H9 (cell line): Measurements from ENCODE around the gene CCL26. TPM values are rescaled to one million over a fixed set of nuclear protein-coding genes. Genes with fewer than 3 reads are reported as not detected.

Experiments
- DNase-seq: peaks from one replicate; pipeline ENCODE4 v3.0.0-alpha.2; 2017
- H2AFZ ChIP-seq: one replicate; pipeline ENCODE4 v1.6.1; 2013; ENCODE audit warnings: mild to moderate bottlenecking, low read length, control low read depth, moderate library complexity
- H2AK5ac ChIP-seq: 2 replicates; pipeline ENCODE4 v1.6.1; 2013; ENCODE audit warnings: low read length, control low read depth, mixed read lengths; ENCODE audit not compliant: insufficient read length
- H2BK120ac ChIP-seq: one replicate; pipeline ENCODE4 v1.6.1; 2013; ENCODE audit warnings: low read depth, mild to moderate bottlenecking, low read length, control low read depth, inconsistent platforms; ENCODE audit not compliant: poor library complexity, severe bottlenecking
- H2BK12ac ChIP-seq: 2 replicates; pipeline ENCODE4 v1.6.1; 2013; ENCODE audit warnings: low read length, control low read depth, mixed read lengths, low read depth; ENCODE audit not compliant: insufficient read length
- H2BK15ac ChIP-seq: 2 replicates; pipeline ENCODE4 v1.6.1; 2013; ENCODE audit warnings: low read depth, low read length, control low read depth
- H2BK20ac ChIP-seq: one replicate; pipeline ENCODE4 v1.6.1; 2013; ENCODE audit warnings: low read depth, mild to moderate bottlenecking, low read length, control low read depth, inconsistent platforms; ENCODE audit not compliant: poor library complexity, severe bottlenecking
- H2BK5ac ChIP-seq: 2 replicates; pipeline ENCODE4 v1.6.1; 2013; ENCODE audit warnings: low read length, control low read depth, mixed read lengths; ENCODE audit not compliant: insufficient read length
- H3K14ac ChIP-seq: 2 replicates; pipeline ENCODE4 v1.6.1; 2013; ENCODE audit warnings: low read length, control low read depth; ENCODE audit not compliant: insufficient read depth
- H3K18ac ChIP-seq: 2 replicates; pipeline ENCODE4 v1.6.1; 2013; ENCODE audit warnings: low read depth, mild to moderate bottlenecking, mixed read lengths, low read length, control low read depth; ENCODE audit not compliant: insufficient read length
- H3K23ac ChIP-seq: 2 replicates; pipeline ENCODE4 v1.6.1; 2013; ENCODE audit warnings: low read length, control low read depth, mixed read lengths, low read depth; ENCODE audit not compliant: insufficient read length
- H3K23me2 ChIP-seq: 2 replicates; pipeline ENCODE4 v1.6.1; 2013; ENCODE audit warnings: low read depth, mild to moderate bottlenecking, mixed read lengths, low read length, control low read depth; ENCODE audit not compliant: insufficient read length, poor library complexity, severe bottlenecking
- H3K27ac ChIP-seq: 2 replicates; pipeline ENCODE4 v1.5.1; 2013; ENCODE audit warnings: low read length, control low read depth, mixed read lengths, low read depth; ENCODE audit not compliant: insufficient read length
- H3K27me3 ChIP-seq: 2 replicates; pipeline ENCODE4 v1.6.1; 2013; ENCODE audit warnings: low read length, control low read depth, inconsistent platforms; ENCODE audit not compliant: insufficient read depth
- H3K4ac ChIP-seq: 2 replicates; pipeline ENCODE4 v1.6.1; 2013; ENCODE audit warnings: low read depth, mild to moderate bottlenecking, control low read depth, inconsistent platforms, low read length, moderate library complexity
- H3K4me1 ChIP-seq: 2 replicates; pipeline ENCODE4 v1.6.1; 2013; ENCODE audit warnings: low read length, control low read depth, inconsistent platforms; ENCODE audit not compliant: insufficient read depth
- H3K4me2 ChIP-seq: 2 replicates; pipeline ENCODE4 v1.6.1; 2013; ENCODE audit warnings: low read length, control low read depth, mixed read lengths; ENCODE audit not compliant: insufficient read length, insufficient read depth
- H3K56ac ChIP-seq: 2 replicates; pipeline ENCODE4 v1.6.1; 2013; ENCODE audit warnings: low read depth, mild to moderate bottlenecking, mixed read lengths, low read length, control low read depth; ENCODE audit not compliant: insufficient read length
- H3K79me1 ChIP-seq: 2 replicates; pipeline ENCODE4 v1.6.1; 2013; ENCODE audit warnings: low read depth, mild to moderate bottlenecking, moderate library complexity, low read length, control low read depth, inconsistent platforms; ENCODE audit not compliant: insufficient read depth, poor library complexity, severe bottlenecking
- H3K79me2 ChIP-seq: 2 replicates; pipeline ENCODE4 v1.6.1; 2013; ENCODE audit warnings: low read length, control low read depth, inconsistent platforms; ENCODE audit not compliant: insufficient read depth
- H3K9ac ChIP-seq: 2 replicates; pipeline ENCODE4 v1.6.1; 2013; ENCODE audit warnings: low read length, control low read depth, mixed read lengths; ENCODE audit not compliant: insufficient read length; ENCODE audit errors: extremely low read depth
- H3K9me3 ChIP-seq: one replicate; pipeline ENCODE4 v1.6.1; 2013; ENCODE audit warnings: low read depth, low read length, inconsistent platforms; ENCODE audit not compliant: control insufficient read depth
- H3T11ph ChIP-seq: one replicate; pipeline ENCODE4 v1.6.1; 2013; ENCODE audit warnings: mild to moderate bottlenecking, low read length, control low read depth, inconsistent platforms
- H4K20me1 ChIP-seq: one replicate; pipeline ENCODE4 v1.6.1; 2013; ENCODE audit not compliant: control insufficient read depth, insufficient read length, insufficient read depth
- H4K5ac ChIP-seq: 2 replicates; pipeline ENCODE4 v1.6.1; 2013; ENCODE audit warnings: low read depth, mild to moderate bottlenecking, mixed read lengths, low read length, control low read depth; ENCODE audit not compliant: insufficient read length
- H4K8ac ChIP-seq: replicated peaks from 2 replicates; pipeline ENCODE4 v1.6.1; 2013; ENCODE audit warnings: low read length, control low read depth, mixed read lengths, low read depth; ENCODE audit not compliant: insufficient read length
- H4K91ac ChIP-seq: 2 replicates; pipeline ENCODE4 v1.6.1; 2013; ENCODE audit warnings: low read depth, mild to moderate bottlenecking, moderate library complexity, mixed read lengths, low read length, control low read depth; ENCODE audit not compliant: insufficient read length
- H3K27ac Mint-ChIP-seq, 3 experiments: 2 replicates in 2 of 3; 3 replicates in 1 of 3; pipeline ENCODE4 v1.8.0; 2020 to 2021; ENCODE audit warnings: mixed read lengths in 3 of 3, mild to moderate bottlenecking in 1 of 3, moderate library complexity in 1 of 3
- H3K27me3 Mint-ChIP-seq: 2 replicates; pipeline ENCODE4 v1.8.0; 2021; ENCODE audit warnings: low read depth, mild to moderate bottlenecking, moderate library complexity, mixed read lengths
- H3K36me3 Mint-ChIP-seq, 3 experiments: 2 replicates in 2 of 3; 3 replicates in 1 of 3; pipeline ENCODE4 v1.8.0; 2020 to 2021; ENCODE audit warnings: low read depth in 3 of 3, mixed read lengths in 3 of 3; ENCODE audit not compliant: insufficient read depth in 1 of 3
- H3K4me1 Mint-ChIP-seq, 2 experiments: 2 replicates each; pipeline ENCODE4 v1.8.0; 2020; ENCODE audit warnings: mixed read lengths in 2 of 2
- H3K4me3 Mint-ChIP-seq, 2 experiments: 2 replicates in 1 of 2; 3 replicates in 1 of 2; pipeline ENCODE4 v1.8.0; 2020 to 2021; ENCODE audit warnings: mild to moderate bottlenecking in 2 of 2, mixed read lengths in 2 of 2, moderate library complexity in 1 of 2
- H3K9me3 Mint-ChIP-seq, 2 experiments: 2 replicates in 1 of 2; 3 replicates in 1 of 2; pipeline ENCODE4 v1.8.0; 2020; ENCODE audit warnings: mild to moderate bottlenecking in 2 of 2, mixed read lengths in 2 of 2, moderate library complexity in 1 of 2
- CTCF ChIP-seq: fragments of 200-600 bp; sonication (generic); conservative IDR thresholded peaks from 3 replicates; pipeline ENCODE4 v1.8.0; 2021; ENCODE audit warnings: antibody characterized with exemption, mild to moderate bottlenecking
- WGBS: extraction: QIAGEN DNeasy Blood & Tissue Kit; methylation state at CpG from one replicate; pipeline ENCODE4 v1.1.7; 2013; ENCODE audit warnings: missing lambda C conversion rate, low lambda C conversion rate, mixed read lengths; ENCODE audit not compliant: insufficient read length; ENCODE audit errors: extremely low coverage; 5-methylcytosine and 5-hydroxymethylcytosine counted together
- total RNA-seq: library from RNA; stranded (reverse); gene quantifications from 2 replicates; pipeline ENCODE4 v1.2.1, GENCODE V29; 2021

The CCL26 gene
- total RNA-seq, 1 experiment from 2014 or later, result 9.3 TPM

- no peak overlapping the region; a peak in 1 of 5 replicates for H3K4me3 Mint-ChIP-seq
- H3K9me3 ChIP-seq, result no peaks in the 10 kb centered on the region
- H4K5ac ChIP-seq, result no peak overlapping the region
- peaks cover 13 to 22% of the 10 kb centered on the region in 2 experiments for H3K4me1 Mint-ChIP-seq
- H2BK120ac ChIP-seq, result no peak overlapping the region
- peaks cover 4% of the 10 kb centered on the region; the same call in 1 of the 2 replicates for H3K4me1 ChIP-seq
- no peak overlapping the region for H3K14ac ChIP-seq
- H4K91ac ChIP-seq, result no peak overlapping the region
- no peak for TF ChIP-seq CTCF
- H3K79me1 ChIP-seq, result no peaks in the 10 kb centered on the region
- H3K36me3 Mint-ChIP-seq, result no peaks in the 10 kb centered on the region; a peak in 1 of 7 replicates
- H3T11ph ChIP-seq, result no peak overlapping the region
- H3K27ac Mint-ChIP-seq, result peak overlapping the region in 1 of 3 experiments; percentile 84; a peak in 1 of 7 replicates
- no peak overlapping the region for H3K23ac ChIP-seq
- no peak overlapping the region for H4K8ac ChIP-seq
- no peak overlapping the region for H2BK12ac ChIP-seq
- no peak overlapping the region for H3K27ac ChIP-seq
- no peak overlapping the region for H3K56ac ChIP-seq
- H3K18ac ChIP-seq, result no peak overlapping the region
- no peak overlapping the region for H2AFZ ChIP-seq
- no peak overlapping the region for H2AK5ac ChIP-seq
- H2BK20ac ChIP-seq, result no peak overlapping the region
- no peaks in the 10 kb centered on the region for H4K20me1 ChIP-seq
- no peak overlapping the region for H2BK15ac ChIP-seq
- H3K27me3 Mint-ChIP-seq, result peaks cover under 1% of the 10 kb centered on the region
- no peak overlapping the region for H2BK5ac ChIP-seq
- H3K79me2 ChIP-seq, result no peaks in the 10 kb centered on the region
- no peak overlapping the region for H3K4me2 ChIP-seq
- H3K9me3 Mint-ChIP-seq, result no peaks in the 10 kb centered on the region; a peak in 1 of 5 replicates
- no CpG with 5 or more reads among the region's 4 CpGs for WGBS
- no peak for DNase-seq
- no peak overlapping the region for H3K4ac ChIP-seq
- no peak overlapping the region for H3K9ac ChIP-seq
- no peaks in the 10 kb centered on the region for H3K27me3 ChIP-seq
- H3K23me2 ChIP-seq, result peaks cover 9% of the 10 kb centered on the region
Measured at GRCh38 chr7:75743455-75743859, 28.6 kb downstream of the CCL26 start.
